ENCODE data around the gene CRHBP.

- TF ChIP-seq CTCF (IDR thresholded peaks at IDR 0.05) (no peak), EZH2phosphoT487 (IDR thresholded peaks at IDR 0.05) (no peak)
Measured at GRCh38 chr5:76946090-76946489, 6.8 kb upstream of the CRHBP start.
